Common myeloid progenitor, CD34-positive (primary cell): ENCODE measurements around the gene SLC12A4.

Experiments
- CTCF ChIA-PET: fragments of 350-600 bp; sonication (Branson Sonifier 250); formaldehyde crosslinking; loops from one replicate; lab custom pipeline; 2021; ENCODE audit warnings: antibody characterized with exemption; lab: Charles Lee
- POLR2A ChIA-PET: fragments of 350-600 bp; sonication (Branson Sonifier 250); formaldehyde crosslinking; loops from one replicate; lab custom pipeline; 2021; ENCODE audit warnings: antibody characterized with exemption; lab: Charles Lee
- DNase-seq, 3 donors: peaks; one replicate each; pipeline versions ENCODE4 v3.0.0 to v3.0.0-alpha.2; 2013
- H3K27ac ChIP-seq, 2 experiments: 1 replicate in 1 of 2; 2 replicates in 1 of 2; pipeline ENCODE4 v1.7.0; 2013; ENCODE audit warnings: inconsistent platforms in 2 of 2, low read length in 2 of 2, mild to moderate bottlenecking in 2 of 2, low read depth in 1 of 2, moderate library complexity in 1 of 2; ENCODE audit not compliant: severe bottlenecking in 2 of 2, insufficient read depth in 1 of 2, poor library complexity in 1 of 2
- H3K27me3 ChIP-seq, 5 experiments: replicated peaks in 2 of 5; 1 replicate in 3 of 5; 2 replicates in 2 of 5; pipeline versions ENCODE4 v1.6.1 to v1.7.0; 2013; ENCODE audit warnings: low read length in 4 of 5, mild to moderate bottlenecking in 2 of 5, moderate library complexity in 2 of 5, inconsistent platforms in 1 of 5; ENCODE audit not compliant: insufficient read depth in 5 of 5, control insufficient read depth in 4 of 5
- H3K36me3 ChIP-seq, 4 experiments: 1 replicate in 2 of 4; 2 replicates in 2 of 4; pipeline versions ENCODE4 v1.6.1 to v1.7.0; 2013; ENCODE audit warnings: low read length in 3 of 4, control low read depth in 1 of 4, mild to moderate bottlenecking in 1 of 4; ENCODE audit not compliant: control insufficient read depth in 4 of 4, insufficient read depth in 4 of 4
- H3K4me1 ChIP-seq, 4 experiments: 1 replicate in 3 of 4; 2 replicates in 1 of 4; pipeline versions ENCODE4 v1.6.1 to v1.7.1; 2013; ENCODE audit warnings: low read length in 3 of 4, mild to moderate bottlenecking in 3 of 4, control low read depth in 1 of 4, inconsistent platforms in 1 of 4, moderate library complexity in 1 of 4; ENCODE audit not compliant: control insufficient read depth in 4 of 4, insufficient read depth in 4 of 4; ENCODE audit errors: control extremely low read depth in 1 of 4
- H3K4me3 ChIP-seq, 7 experiments: 1 replicate in 4 of 7; 2 replicates in 3 of 7; pipeline versions ENCODE4 v1.5.1 to v1.7.0; 2013; ENCODE audit warnings: mild to moderate bottlenecking in 7 of 7, low read length in 6 of 7, moderate library complexity in 6 of 7, inconsistent platforms in 2 of 7, low read depth in 2 of 7, control low read depth in 1 of 7; ENCODE audit not compliant: insufficient read depth in 4 of 7, control insufficient read depth in 1 of 7; ENCODE audit errors: extremely low read depth in 1 of 7
- H3K9me3 ChIP-seq, 5 experiments: 1 replicate in 4 of 5; 2 replicates in 1 of 5; pipeline versions ENCODE4 v1.6.1 to v1.7.1; 2013; ENCODE audit warnings: low read length in 4 of 5, mild to moderate bottlenecking in 2 of 5, inconsistent platforms in 1 of 5, low read depth in 1 of 5, moderate library complexity in 1 of 5; ENCODE audit not compliant: control insufficient read depth in 4 of 5, insufficient read depth in 2 of 5; ENCODE audit errors: control extremely low read depth in 1 of 5
- WGBS: methylation state at CpG from one replicate; pipeline ENCODE4 v1.1.5; 2013; ENCODE audit not compliant: insufficient coverage; 5-methylcytosine and 5-hydroxymethylcytosine counted together

Gene SLC12A4

GRCh38 chr16:67957622-67958021, 10.8 kb downstream of the SLC12A4 start:
- Histone ChIP-seq H3K36me3 (peaks cover 2 to 63% (median 22%) of the 10 kb centered on the region in 4 experiments), H3K4me1 (no peaks in the 10 kb centered on the region), H3K9me3 (no peaks in the 10 kb centered on the region), H3K4me3 (no peak overlapping the region), H3K27ac (no peak overlapping the region), H3K27me3 (no peaks in the 10 kb centered on the region)
- ChIA-PET CTCF (interaction anchor here (0.8 to 1.7 kb wide), 5 partner anchors 9 to 83 kb away, joined by 3 to 5 read pairs (median 3); no protein-coding TSS in a partner anchor), POLR2A (no interaction called here)
- WGBS = 100% methylated on average over 6 of the region's 9 CpGs
- no peak for DNase-seq

- 95% methylated on average over 8 of the region's 10 CpGs for WGBS
- ChIA-PET POLR2A (no interaction called here), CTCF (interaction anchor here (0.6 to 1.7 kb wide), 2 partner anchors 12 to 51 kb away, joined by 3 to 5 read pairs; no protein-coding TSS in a partner anchor)
- Histone ChIP-seq H3K36me3 (peaks cover 0 to 60% (median 15%) of the 10 kb centered on the region in 4 experiments), H3K27me3 (no peaks in the 10 kb centered on the region), H3K4me1 (no peaks in the 10 kb centered on the region), H3K27ac (no peak overlapping the region), H3K4me3 (no peak overlapping the region), H3K9me3 (no peaks in the 10 kb centered on the region)
- no peak for DNase-seq
Observed at GRCh38 chr16:67954421-67955196, 13.8 kb downstream of the SLC12A4 start.

- CTCF ChIA-PET = interaction anchor here (1.0 to 1.7 kb wide), 3 partner anchors 12 to 33 kb away, joined by 3 to 5 read pairs (median 3); no protein-coding TSS in a partner anchor
- H3K27ac ChIP-seq = no peak overlapping the region
- no peaks in the 10 kb centered on the region for H3K27me3 ChIP-seq
- H3K4me1 ChIP-seq = no peaks in the 10 kb centered on the region
- peaks cover 0 to 57% (median 15%) of the 10 kb centered on the region in 4 experiments for H3K36me3 ChIP-seq
- DNase-seq = no peak
- POLR2A ChIA-PET = no interaction called here
- WGBS = 100% methylated on average over 6 of the region's 8 CpGs
- H3K9me3 ChIP-seq = no peaks in the 10 kb centered on the region
- H3K4me3 ChIP-seq = no peak overlapping the region
Observed at GRCh38 chr16:67953641-67954375, 14.6 kb downstream of the SLC12A4 start.

GRCh38 chr16:67951485-67951884, 17.0 kb downstream of the SLC12A4 start:
- CTCF ChIA-PET = interaction anchor here (1.0 to 1.7 kb wide), 7 partner anchors 9 to 89 kb away, joined by 3 to 5 read pairs (median 3); no protein-coding TSS in a partner anchor
- POLR2A ChIA-PET = no interaction called here
- Histone ChIP-seq H3K27me3 (no peaks in the 10 kb centered on the region), H3K4me1 (no peaks in the 10 kb centered on the region), H3K36me3 (peaks cover 2 to 65% (median 20%) of the 10 kb centered on the region in 4 experiments), H3K4me3 (no peak overlapping the region), H3K27ac (no peak overlapping the region), H3K9me3 (no peaks in the 10 kb centered on the region)
- WGBS = 94% methylated on average over 10 of the region's 12 CpGs
- no peak for DNase-seq

- DNase-seq = no peak
- CTCF ChIA-PET = interaction anchor here (0.7 to 1.7 kb wide), 8 partner anchors 8 to 30 kb away, joined by 3 to 5 read pairs (median 3); no protein-coding TSS in a partner anchor
- Histone ChIP-seq H3K9me3 (no peaks in the 10 kb centered on the region), H3K4me3 (no peak overlapping the region), H3K27ac (no peak overlapping the region), H3K27me3 (no peaks in the 10 kb centered on the region), H3K4me1 (no peaks in the 10 kb centered on the region), H3K36me3 (peaks cover 2 to 75% (median 26%) of the 10 kb centered on the region in 4 experiments)
- WGBS = 98% methylated on average over 15 of the region's 16 CpGs
- POLR2A ChIA-PET = interaction anchor here (0.6 kb wide), 1 partner anchor 14 kb away, joined by 3 read pairs; the partner anchor contains the start of gene PSMB10
Observed at GRCh38 chr16:67950335-67950843, 18.0 kb downstream of the SLC12A4 start.

- Histone ChIP-seq H3K4me1 (no peaks in the 10 kb centered on the region), H3K27me3 (no peaks in the 10 kb centered on the region), H3K9me3 (no peaks in the 10 kb centered on the region), H3K27ac (no peak overlapping the region), H3K36me3 (peaks cover 2 to 81% (median 30%) of the 10 kb centered on the region in 4 experiments), H3K4me3 (no peak overlapping the region)
- no peak for DNase-seq
- WGBS = 94% methylated on average over 9 of the region's 11 CpGs
- POLR2A ChIA-PET = interaction anchor here (0.6 kb wide), 1 partner anchor 13 kb away, joined by 3 read pairs; the partner anchor contains the start of gene PSMB10
- CTCF ChIA-PET = interaction anchor here (1.1 kb wide), 3 partner anchors 18 to 31 kb away, joined by 3 read pairs; no protein-coding TSS in a partner anchor
Observed at GRCh38 chr16:67949645-67950044, 18.8 kb downstream of the SLC12A4 start.
